Left renal pelvis (tissue), 4 donors: Measurements from ENCODE around the gene RAP2A. TPM values are rescaled to one million over a fixed set of nuclear protein-coding genes. Genes with fewer than 3 reads are reported as not detected.

Source experiments
- DNase-seq, 4 donors: peaks; one replicate each; pipeline ENCODE4 v3.0.0-alpha.2; 2013; ENCODE audit warnings: low read depth in 4 of 4, low spot score in 3 of 4
- polyA plus RNA-seq, 4 donors: library from polyadenylated mRNA; unstranded; fragments of 120-200 nt; gene quantifications; one replicate each; pipeline ENCODE4 v1.2.1, GENCODE V29; 2013; ENCODE audit not compliant: insufficient read length in 4 of 4

Gene RAP2A
- polyA plus RNA-seq, 4 donors, result 38.5 to 48.1 (median 42.5) TPM

DNA sequence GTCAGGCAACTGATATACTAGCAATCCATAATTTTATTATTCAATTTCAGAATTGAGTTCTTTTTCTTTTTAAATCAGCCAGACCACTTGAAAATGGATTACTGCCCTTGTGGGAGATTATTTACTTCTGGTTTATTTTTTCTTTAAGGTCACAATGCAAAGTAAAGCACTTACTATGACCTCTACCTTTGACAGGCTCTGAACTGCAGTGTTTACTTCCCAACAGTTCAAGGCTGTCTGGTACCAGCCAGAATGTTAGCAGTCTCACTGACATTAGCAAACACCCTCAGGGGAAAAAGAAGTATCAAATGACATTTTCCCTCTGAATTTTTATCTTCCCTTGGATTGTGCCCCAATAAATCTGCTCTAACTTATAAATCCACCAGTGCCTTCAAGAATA lies 57.5 kb downstream of the RAP2A start:
- no peak for DNase-seq

DNA sequence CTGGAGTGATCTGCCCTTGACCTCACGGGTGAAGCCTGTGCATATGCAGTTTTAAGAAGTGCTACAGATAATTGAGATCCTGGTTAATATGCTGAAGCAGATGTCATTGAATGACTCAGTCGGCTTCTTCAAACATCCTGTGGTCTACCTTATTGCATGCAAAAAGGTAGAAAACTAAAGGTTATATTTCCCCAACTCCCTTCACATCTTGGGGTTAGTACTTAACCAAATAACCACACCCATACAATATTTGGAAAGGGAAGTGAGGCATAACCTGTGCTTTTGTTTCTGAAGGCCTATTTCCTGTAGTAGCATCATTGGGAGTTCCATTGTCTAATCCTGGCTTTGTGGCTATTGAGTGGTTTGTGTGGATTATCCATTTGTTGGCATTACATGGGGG lies 58.3 kb downstream of the RAP2A start:
- no peak for DNase-seq

DNA sequence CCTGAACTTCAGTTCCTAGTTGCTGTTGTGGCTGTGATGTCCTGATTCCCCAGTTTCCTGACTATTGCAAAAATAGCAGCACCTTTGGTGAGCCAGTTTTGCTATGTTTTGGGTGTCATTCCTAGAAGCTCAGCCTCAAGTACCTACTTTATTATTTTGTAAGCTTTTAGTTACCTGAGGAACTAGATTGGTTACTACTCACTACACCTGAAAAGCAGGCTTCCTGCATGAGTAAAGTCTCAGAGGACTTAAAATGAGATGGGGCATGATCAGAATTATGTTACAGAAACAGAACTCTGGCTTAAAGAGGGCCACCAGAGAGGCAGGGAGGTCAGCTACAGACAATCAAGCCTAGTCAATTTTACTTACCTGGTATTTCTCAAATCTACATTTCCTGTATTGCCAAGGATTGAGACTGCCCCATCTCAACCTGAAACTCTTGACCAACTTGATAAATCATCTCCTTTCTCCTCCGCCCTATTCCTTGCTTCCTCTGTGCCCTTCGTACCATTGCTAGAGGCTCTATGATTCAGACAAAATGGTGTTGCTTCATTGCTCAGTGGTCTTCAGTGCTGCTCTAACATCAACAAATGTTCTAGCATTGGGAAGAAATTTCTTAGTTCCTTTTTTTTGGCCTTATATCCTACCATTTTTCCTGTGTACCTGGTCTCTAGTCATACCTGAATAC lies 58.9 kb downstream of the RAP2A start:
- DNase-seq, result no peak

GRCh38 chr13:97493456-97493855 lies 59.5 kb downstream of the RAP2A start:
- no peak for DNase-seq

DNA sequence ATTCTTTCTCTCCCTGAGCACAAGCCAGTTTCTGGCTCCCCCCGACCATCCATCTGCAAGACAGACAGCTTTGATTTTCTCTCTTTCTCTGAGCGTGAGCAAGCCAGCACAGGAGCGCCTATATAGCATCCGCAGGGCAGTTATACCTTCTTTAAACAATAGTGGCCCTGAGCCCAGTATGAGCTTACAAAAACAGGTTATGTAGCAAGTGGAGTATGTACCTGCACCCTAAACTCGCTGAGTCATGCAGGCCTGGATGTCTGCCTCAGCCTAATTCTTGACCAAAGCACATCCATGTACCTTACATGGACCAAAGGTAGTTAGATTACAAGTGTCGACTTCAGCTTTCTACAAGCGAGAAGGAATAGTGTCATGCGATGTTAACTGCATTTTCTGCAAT lies 61.7 kb downstream of the RAP2A start:
- DNase-seq, result no peak

- no peak for DNase-seq
Observed at GRCh38 chr13:97496511-97496910, 62.5 kb downstream of the RAP2A start.

DNA sequence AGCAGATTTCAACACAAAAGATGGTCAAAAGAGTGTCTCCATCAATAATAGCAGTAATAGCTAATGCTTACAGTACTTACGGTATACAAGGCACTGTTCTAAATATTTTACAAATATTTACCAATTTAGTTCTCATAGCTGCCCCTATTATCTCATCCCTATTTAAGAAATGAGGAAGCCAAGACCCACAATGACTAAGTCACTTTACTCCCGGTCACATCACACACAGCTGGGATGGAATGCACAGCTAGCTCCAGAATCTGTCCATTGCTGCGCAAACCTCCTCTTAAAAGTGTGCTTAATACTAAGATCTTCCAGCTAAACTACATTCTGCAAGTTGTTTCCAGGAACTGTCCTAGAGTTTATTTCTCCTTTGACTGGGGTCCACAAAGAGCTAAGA lies 63.4 kb downstream of the RAP2A start:
- DNase-seq, result no peak

DNA sequence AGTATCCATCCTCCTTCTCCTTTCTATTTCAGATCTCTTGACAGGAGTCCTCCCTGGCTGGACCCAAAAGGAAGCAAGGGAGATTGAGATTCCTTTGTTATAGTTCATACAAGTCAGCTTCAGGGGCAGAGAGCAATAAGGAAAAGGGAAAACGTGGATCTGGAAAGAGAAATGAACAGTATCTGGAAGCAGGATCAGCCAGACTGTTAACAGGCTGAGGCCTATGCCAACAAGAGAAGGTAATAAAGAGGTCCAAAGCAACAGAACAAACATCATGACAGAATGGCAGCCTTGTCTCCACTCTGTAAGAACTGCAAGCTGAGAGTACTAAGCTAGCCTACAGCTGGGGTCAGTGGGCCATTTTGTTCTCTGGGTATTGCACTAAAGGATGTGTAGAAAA lies 64.5 kb downstream of the RAP2A start:
- DNase-seq, result no peak

GRCh38 chr13:97499181-97499580 lies 65.2 kb downstream of the RAP2A start:
- DNase-seq, result no peak

GRCh38 chr13:97502181-97502580 lies 68.2 kb downstream of the RAP2A start:
- no peak for DNase-seq

DNA sequence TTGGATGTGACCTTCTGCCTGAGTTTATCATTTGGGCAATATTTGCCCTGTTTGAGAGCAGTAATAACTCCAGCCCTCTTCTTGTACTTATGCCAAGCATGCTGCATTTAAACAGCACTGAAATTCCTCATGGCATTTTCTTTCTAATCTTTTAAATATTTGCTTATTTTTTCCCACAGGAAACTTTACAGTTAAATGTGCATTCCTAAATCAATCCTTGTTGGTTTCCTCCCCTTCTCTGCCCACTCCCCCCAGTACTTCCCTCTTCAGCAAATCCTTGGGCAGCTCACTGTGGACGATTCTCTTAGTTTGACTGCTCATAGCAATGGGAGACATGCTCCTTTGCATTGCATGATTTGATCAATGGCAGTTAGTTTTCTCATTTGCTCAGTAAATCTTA lies 68.7 kb downstream of the RAP2A start:
- DNase-seq, result no peak

DNA sequence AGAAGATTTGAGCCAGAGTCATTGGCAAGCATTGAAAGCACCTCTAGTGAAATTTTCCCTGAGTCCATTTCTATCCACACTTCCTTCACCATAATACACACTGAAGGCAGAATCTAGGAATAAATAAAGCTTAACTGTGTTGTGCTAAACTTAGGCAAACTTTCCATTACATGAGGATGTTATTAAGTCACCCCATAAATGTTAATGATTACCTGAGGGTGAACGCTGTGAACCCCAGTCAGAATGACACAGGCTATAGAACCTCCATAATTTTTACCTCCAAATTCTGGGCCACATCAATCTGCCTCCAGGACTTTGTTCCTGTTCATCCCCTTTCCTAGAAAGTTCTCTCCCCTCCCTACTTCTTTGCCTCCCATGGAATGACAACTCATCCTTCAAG lies 71.0 kb downstream of the RAP2A start:
- DNase-seq, result no peak

DNA sequence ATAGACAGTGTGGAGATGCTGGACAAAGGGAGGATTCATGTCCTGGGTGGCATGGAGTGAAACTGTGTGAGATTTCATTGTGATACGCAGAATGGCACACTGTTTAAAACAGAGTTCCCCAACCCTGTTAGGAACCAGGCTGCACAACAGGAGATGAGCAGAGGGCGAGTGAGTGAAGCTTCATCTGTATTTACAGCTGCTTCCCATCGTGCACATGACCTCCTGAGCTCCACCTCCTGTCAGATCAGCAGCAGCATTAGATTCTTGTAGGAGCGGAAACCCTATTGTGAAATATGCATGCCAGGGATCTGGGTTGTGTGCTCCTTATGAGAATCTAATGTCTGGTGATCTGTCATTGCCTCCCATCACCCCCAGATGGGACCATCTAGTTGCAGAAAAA lies 72.5 kb downstream of the RAP2A start:
- DNase-seq, result no peak

- DNase-seq, result no peak
Observed at GRCh38 chr13:97512732-97513131, 78.8 kb downstream of the RAP2A start.

- DNase-seq, result no peak
Observed at GRCh38 chr13:97515643-97516042, 81.7 kb downstream of the RAP2A start.

GRCh38 chr13:97517967-97518366 lies 84.0 kb downstream of the RAP2A start:
- DNase-seq, result no peak

Other genes starting within 250 kb of the RAP2A start
- gene MBNL2, start 211.8 kb upstream of the RAP2A start, polyA plus RNA-seq, result 10 to 100 TPM; 59.9 to 78.3 (median 63.9) TPM